C4-2B (cell line): ENCODE results near the gene CIT.
A peak's percentile ranks its signal among the peaks of the same experiment; 100 is the strongest.

ENCODE experiments used
- H3K27ac ChIP-seq: fragments of 450-650 bp; 2 replicates; pipeline ENCODE4 v1.5.1; 2017
- ZFX ChIP-seq: fragments of 450-650 bp; IDR thresholded peaks from 2 replicates; pipeline ENCODE4 v1.6.1; 2017
- TF ChIP-seq, protein P1 (sequence below): fragments of 450-650 bp; conservative IDR thresholded peaks from 2 replicates; pipeline ENCODE4 v1.5.1; 2017; ENCODE audit warnings: mild to moderate bottlenecking

The CIT gene

DNA sequence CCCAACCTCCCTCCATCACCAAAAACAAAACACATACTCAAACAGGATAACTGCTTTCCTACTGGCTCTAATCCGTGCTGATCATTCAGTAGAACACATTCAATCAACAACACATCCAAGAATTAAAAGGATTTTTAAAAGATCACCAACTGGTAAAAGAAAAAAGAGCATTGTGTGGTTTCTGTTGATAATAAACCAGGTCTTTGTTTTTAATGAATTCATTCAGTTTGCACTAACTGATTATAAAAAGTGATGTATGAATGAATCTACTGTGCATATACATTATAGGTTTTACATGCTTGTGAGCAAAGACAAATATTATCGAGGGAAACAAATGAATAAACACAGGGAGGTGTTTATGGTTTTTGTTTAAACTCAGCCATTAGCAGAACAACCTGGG lies 55.1 kb downstream of the CIT start:
- H3K27ac ChIP-seq: no peak overlapping the region
- TF ChIP-seq ZFX: no peak
- TF ChIP-seq, protein P1, sequence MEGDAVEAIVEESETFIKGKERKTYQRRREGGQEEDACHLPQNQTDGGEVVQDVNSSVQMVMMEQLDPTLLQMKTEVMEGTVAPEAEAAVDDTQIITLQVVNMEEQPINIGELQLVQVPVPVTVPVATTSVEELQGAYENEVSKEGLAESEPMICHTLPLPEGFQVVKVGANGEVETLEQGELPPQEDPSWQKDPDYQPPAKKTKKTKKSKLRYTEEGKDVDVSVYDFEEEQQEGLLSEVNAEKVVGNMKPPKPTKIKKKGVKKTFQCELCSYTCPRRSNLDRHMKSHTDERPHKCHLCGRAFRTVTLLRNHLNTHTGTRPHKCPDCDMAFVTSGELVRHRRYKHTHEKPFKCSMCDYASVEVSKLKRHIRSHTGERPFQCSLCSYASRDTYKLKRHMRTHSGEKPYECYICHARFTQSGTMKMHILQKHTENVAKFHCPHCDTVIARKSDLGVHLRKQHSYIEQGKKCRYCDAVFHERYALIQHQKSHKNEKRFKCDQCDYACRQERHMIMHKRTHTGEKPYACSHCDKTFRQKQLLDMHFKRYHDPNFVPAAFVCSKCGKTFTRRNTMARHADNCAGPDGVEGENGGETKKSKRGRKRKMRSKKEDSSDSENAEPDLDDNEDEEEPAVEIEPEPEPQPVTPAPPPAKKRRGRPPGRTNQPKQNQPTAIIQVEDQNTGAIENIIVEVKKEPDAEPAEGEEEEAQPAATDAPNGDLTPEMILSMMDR: no peak

DNA sequence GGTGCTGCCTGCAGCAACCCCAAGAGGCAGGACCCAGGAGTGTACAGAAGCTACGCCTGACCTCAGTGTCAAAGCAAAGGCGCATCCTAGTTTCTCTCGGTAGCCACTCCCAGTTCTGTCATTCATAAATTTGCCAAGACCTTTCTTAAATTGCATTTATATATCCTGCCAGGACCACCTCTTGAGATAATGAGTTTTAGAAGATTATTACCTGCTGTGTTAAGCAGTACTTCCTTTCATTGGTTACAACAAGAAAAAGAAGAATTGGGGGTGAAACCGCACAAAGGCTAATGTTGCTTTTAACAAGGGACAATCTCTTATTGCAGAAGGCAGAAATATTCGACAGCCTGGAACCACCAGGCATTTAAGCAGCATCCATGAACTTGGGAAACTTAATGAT lies 57.8 kb downstream of the CIT start:
- no peak for TF ChIP-seq ZFX
- TF ChIP-seq, protein P1: no peak

DNA sequence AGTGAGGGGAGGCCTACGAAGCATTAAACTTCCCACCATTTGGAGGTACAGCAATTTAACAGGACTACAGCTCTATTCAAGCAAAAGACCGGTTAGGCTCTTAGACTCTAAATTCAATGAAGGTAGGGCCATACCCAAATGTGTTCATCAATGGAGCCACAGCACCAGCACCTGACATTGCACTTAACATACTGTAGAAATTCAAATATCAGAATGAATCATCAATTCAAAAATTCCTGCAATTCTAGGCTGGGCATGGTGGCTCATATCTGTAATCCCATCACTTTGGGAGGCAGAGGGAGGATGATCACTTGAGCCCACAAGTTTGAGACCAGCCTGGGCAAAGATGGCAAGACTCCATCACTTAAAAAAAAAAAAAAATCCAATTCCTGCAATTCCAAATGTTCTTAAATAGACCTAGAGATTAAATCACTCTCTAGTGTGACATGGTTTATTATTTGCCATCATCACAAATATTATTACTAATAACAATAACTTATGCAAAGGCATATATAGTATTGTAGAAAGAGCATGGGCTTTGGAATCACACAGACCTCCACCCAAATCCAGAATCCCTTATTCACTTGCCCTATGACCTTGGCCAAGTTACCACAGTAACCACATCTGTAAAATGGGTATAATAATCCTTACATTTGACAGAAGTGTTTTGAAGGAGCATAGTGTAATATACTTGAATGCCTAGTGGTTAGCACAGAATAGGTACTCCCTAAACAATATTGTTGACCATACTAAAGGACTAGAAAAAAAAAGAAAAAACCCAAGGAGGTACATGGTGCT lies 59.4 kb downstream of the CIT start:
- TF ChIP-seq, protein P1: no peak
- TF ChIP-seq ZFX: no peak
- no peak overlapping the region for H3K27ac ChIP-seq

More for the DNA sequence above, 57.8 kb downstream of the CIT start:
- no peak overlapping the region for H3K27ac ChIP-seq

DNA sequence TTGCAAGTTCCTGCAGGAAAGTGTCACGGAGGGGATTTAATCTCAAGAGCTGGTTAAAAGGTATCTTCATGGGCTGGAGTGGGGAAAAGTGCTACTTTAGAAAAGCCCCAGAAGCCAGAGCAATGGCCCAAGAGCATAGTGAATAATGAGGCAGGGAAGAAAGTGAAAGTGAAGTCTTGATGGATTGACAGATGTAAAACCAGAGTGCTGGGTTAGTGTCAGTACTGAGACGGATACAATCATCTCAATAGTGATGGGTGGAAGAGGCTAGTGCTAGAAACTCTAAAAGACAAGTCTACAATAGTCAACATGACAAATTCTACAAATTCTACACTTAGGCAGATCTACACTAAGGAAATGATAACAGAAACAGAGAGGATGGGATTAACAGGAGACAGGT lies 68.1 kb downstream of the CIT start:
- TF ChIP-seq ZFX: no peak
- TF ChIP-seq, protein P1: no peak
- H3K27ac ChIP-seq: no peak overlapping the region

DNA sequence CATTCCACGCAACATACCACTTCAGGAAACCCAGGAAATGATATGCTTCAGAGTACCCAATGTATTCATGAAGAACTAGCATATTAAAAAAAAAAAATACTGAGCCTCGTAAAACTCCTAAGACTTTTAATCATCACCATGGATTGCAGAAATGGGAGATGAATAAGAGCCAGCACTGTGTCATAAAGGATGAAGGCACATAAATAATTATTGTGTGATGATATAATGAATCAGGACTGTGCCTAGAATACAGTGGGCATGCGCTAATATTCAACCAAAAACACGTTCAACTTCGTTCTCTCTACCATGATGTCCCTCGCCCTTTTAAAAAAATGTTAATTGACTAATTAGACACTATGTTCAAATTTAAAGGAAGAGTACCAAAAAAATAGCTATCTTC lies 68.7 kb downstream of the CIT start:
- TF ChIP-seq, protein P1: no peak
- TF ChIP-seq ZFX: no peak
- no peak overlapping the region for H3K27ac ChIP-seq

DNA sequence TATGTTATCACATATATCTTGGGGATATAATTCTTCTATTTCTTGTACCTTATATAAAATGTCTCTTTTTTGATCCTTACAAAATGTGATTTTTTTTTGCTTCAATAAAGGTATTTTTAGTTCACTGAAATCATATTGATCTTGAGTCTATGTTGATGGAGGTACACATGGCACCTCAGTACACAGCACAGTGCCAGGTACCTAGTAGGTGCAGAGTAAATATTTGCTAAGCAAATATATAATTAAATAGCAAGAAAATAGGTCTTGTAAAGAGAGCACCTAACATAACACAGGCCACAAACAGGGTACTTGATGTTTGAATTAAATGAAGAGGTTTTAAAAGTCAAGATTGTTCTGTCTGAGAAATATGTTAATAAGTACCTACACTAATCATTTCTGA lies 69.7 kb downstream of the CIT start:
- TF ChIP-seq, protein P1: no peak
- no peak for TF ChIP-seq ZFX

DNA sequence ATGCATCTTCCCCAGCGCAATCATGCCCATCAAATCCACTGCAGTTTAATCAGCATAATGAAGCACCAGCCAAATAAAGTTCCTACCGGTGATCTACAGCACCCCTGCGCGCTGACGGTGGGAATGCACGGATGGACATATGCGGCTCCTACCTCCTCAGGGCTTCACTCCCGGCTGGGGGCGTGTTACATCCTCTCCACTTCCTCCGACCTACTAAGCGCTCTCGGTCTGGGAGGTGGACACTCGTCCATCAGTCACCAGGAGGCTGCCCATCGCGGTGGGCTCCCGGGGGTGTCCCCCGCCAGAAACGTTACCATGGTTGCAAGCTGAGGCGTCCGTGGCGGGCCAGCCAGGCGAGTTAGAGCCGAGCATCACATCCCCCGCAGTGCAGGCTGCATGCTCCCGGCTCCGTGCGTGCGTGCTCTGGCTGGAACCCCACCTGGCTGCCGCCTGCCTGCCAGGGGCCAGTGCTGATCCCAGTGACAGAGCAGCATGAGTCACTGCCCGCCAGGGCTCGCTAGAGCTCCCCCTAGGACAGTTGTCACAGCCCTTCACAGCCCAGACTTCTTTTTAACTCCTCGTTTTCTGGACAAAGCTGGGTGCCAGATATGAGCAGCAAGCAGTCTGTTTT lies 73.0 kb downstream of the CIT start:
- TF ChIP-seq, protein P1: peak; percentile 22
- TF ChIP-seq ZFX: no peak
- no peak overlapping the region for H3K27ac ChIP-seq

More for the DNA sequence above, 69.7 kb downstream of the CIT start:
- H3K27ac ChIP-seq: no peak overlapping the region
